ENCODE measurements around the gene MAPT.

DNA sequence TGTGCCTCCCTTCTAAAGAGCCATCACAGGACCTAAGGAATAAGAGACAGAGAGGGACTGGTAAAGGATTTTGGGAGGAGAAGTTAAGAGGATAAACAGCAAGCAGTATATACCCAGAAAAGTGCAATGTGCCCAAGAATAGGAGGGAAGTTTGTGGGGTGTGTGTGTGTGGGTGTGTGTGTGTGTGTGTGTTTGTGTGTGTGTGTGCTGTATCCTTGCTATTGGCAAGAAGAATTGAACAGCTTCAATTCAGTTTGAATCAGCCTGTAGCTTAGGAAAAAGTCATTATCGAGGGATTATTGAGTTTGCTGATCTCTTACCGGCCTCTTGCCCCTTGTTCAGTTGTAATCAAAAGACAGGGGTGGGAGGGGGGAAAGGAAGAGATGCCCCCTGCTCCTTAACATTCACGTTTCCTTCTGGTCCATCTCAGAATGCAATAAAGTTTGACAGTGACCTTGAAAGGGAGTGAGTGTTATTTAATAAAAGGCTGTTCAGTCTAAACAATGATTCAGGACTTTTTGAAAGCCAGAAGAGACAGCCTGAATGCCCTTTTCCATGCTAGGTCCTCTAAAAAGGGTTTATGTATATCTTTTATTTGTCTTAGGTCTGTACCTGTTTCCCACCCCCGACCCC is 23.9 kb upstream of the MAPT start:
- TF ChIP-seq, protein P1, sequence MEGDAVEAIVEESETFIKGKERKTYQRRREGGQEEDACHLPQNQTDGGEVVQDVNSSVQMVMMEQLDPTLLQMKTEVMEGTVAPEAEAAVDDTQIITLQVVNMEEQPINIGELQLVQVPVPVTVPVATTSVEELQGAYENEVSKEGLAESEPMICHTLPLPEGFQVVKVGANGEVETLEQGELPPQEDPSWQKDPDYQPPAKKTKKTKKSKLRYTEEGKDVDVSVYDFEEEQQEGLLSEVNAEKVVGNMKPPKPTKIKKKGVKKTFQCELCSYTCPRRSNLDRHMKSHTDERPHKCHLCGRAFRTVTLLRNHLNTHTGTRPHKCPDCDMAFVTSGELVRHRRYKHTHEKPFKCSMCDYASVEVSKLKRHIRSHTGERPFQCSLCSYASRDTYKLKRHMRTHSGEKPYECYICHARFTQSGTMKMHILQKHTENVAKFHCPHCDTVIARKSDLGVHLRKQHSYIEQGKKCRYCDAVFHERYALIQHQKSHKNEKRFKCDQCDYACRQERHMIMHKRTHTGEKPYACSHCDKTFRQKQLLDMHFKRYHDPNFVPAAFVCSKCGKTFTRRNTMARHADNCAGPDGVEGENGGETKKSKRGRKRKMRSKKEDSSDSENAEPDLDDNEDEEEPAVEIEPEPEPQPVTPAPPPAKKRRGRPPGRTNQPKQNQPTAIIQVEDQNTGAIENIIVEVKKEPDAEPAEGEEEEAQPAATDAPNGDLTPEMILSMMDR (IDR thresholded peaks at IDR 0.05), result no peak
- no peak for TF ChIP-seq POLR2A (IDR thresholded peaks at IDR 0.05)
- TF ChIP-seq EP300 (IDR thresholded peaks at IDR 0.05), result no peak
